Endothelial cell of umbilical vein (primary cell): ENCODE data around the gene SESN2. TPM values are rescaled to one million over a fixed set of nuclear protein-coding genes. Genes with fewer than 3 reads are reported as not detected.

Source experiments
- BruUV-seq: library from RNA; stranded (reverse); fragments of 400-500 nt; replicated peaks from 2 replicates; lab custom pipeline; 2021; lab: Mats Ljungman, UMichigan
- CTCF ChIA-PET: fragments of 300-600, 350-600 bp; sonication (Branson Sonifier 250); formaldehyde crosslinking; loops from one replicate; lab custom pipeline; 2021; ENCODE audit warnings: antibody characterized with exemption, inconsistent platforms; lab: Charles Lee
- POLR2A ChIA-PET: fragments of 300-600, 350-600 bp; sonication (Branson Sonifier 250); formaldehyde crosslinking; loops from one replicate; lab custom pipeline; 2021; ENCODE audit warnings: antibody characterized with exemption, inconsistent platforms; lab: Charles Lee
- DNase-seq: peaks from one replicate; pipeline ENCODE4 v3.0.0-alpha.2; 2011; ENCODE audit warnings: low read depth, low spot score
- FAIRE-seq: peaks from 2 replicates; lab custom pipeline; 2011; peaks lifted over from hg19 to GRCh38; lab: Jason Lieb, UNC
- H2AFZ ChIP-seq: 2 replicates; pipeline ENCODE4 v1.6.0; 2012; ENCODE audit warnings: low read depth, low read length, control low read depth, inconsistent platforms
- H3K27ac ChIP-seq: 2 replicates; pipeline ENCODE4 v1.5.1; 2011; ENCODE audit warnings: low read depth, mild to moderate bottlenecking, control low read depth, low read length, moderate library complexity; ENCODE audit not compliant: insufficient read depth
- H3K27me3 ChIP-seq, 2 experiments: 2 replicates each; pipeline versions ENCODE4 v1.6.0 to v1.6.1; 2011; ENCODE audit warnings: low read length in 2 of 2, mixed read lengths in 1 of 2; ENCODE audit not compliant: control insufficient read depth in 2 of 2, insufficient read depth in 2 of 2
- H3K36me3 ChIP-seq, 2 experiments: 2 replicates in 1 of 2; 3 replicates in 1 of 2; pipeline ENCODE4 v1.5.1; 2011; ENCODE audit warnings: low read length in 2 of 2, mild to moderate bottlenecking in 1 of 2, moderate library complexity in 1 of 2; ENCODE audit not compliant: control insufficient read depth in 2 of 2, insufficient read depth in 2 of 2; ENCODE audit errors: extremely low read depth in 1 of 2
- H3K4me1 ChIP-seq: 3 replicates; pipeline ENCODE4 v1.5.1; 2011; ENCODE audit warnings: mild to moderate bottlenecking, low read length; ENCODE audit not compliant: control insufficient read depth, insufficient read depth; ENCODE audit errors: extremely low read depth
- H3K4me2 ChIP-seq: 2 replicates; pipeline ENCODE4 v1.6.1; 2011; ENCODE audit warnings: low read length, control low read depth, mixed read lengths; ENCODE audit not compliant: insufficient read depth
- H3K4me3 ChIP-seq, 3 experiments: fragments of 200-600 bp in 1 of 3; sonication (generic), shearing (Covaris generic) in 1 of 3; replicated peaks in 1 of 3; 2 replicates each; pipeline ENCODE4 v1.5.1; 2011 to 2016; ENCODE audit warnings: control low read depth in 3 of 3, low read length in 3 of 3, mild to moderate bottlenecking in 2 of 3, inconsistent platforms in 1 of 3, low read depth in 1 of 3, moderate library complexity in 1 of 3; ENCODE audit not compliant: insufficient read depth in 1 of 3
- H3K79me2 ChIP-seq: 2 replicates; pipeline ENCODE4 v1.6.0; 2012; ENCODE audit warnings: low read length, inconsistent platforms; ENCODE audit not compliant: control insufficient read depth, insufficient read depth
- H3K9ac ChIP-seq: replicated peaks from 2 replicates; pipeline ENCODE3; 2011; ENCODE audit warnings: low read length, control low read depth; ENCODE audit not compliant: insufficient read depth; ENCODE audit errors: extremely low read depth
- H3K9me1 ChIP-seq: replicated peaks from 3 replicates; pipeline ENCODE4 v1.6.0; 2011; ENCODE audit warnings: mild to moderate bottlenecking, low read length; ENCODE audit not compliant: control insufficient read depth, insufficient read depth; ENCODE audit errors: extremely low read depth
- H3K9me3 ChIP-seq: replicated peaks from 2 replicates; pipeline ENCODE4 v1.5.1; 2012; ENCODE audit warnings: low read length, inconsistent platforms; ENCODE audit not compliant: control insufficient read depth, insufficient read depth
- H4K20me1 ChIP-seq: replicated peaks from 2 replicates; pipeline ENCODE3; 2011; ENCODE audit warnings: mild to moderate bottlenecking, low read length; ENCODE audit not compliant: control insufficient read depth, insufficient read depth; ENCODE audit errors: extremely low read depth
- EZH2 ChIP-seq: IDR thresholded peaks from 2 replicates; pipeline ENCODE4 v1.6.1; 2012; ENCODE audit warnings: borderline replicate concordance, low read depth, mild to moderate bottlenecking, moderate library complexity, low read length, inconsistent platforms; ENCODE audit not compliant: severe bottlenecking
- FOS ChIP-seq: IDR thresholded peaks from 2 replicates; pipeline ENCODE4 v1.6.1; 2011; ENCODE audit warnings: mild to moderate bottlenecking, low read length, moderate library complexity, borderline replicate concordance; ENCODE audit not compliant: insufficient read depth
- GATA2 ChIP-seq: IDR thresholded peaks from 2 replicates; pipeline ENCODE4 v1.7.0; 2011; ENCODE audit warnings: low read depth, mild to moderate bottlenecking, moderate library complexity, mixed read lengths, low read length; ENCODE audit not compliant: insufficient read length, insufficient read depth
- JUN ChIP-seq: IDR thresholded peaks from 2 replicates; pipeline ENCODE4 v1.6.1; 2011; ENCODE audit warnings: borderline replicate concordance, low read depth; ENCODE audit not compliant: insufficient read length, insufficient read depth
- MYC ChIP-seq: IDR thresholded peaks from one replicate; pipeline ENCODE4 v1.6.1; 2011; ENCODE audit warnings: mild to moderate bottlenecking, low read depth, low read length
- POLR2A ChIP-seq: IDR thresholded peaks from 2 replicates; pipeline ENCODE4 v1.6.1; 2012; ENCODE audit warnings: low read depth, mild to moderate bottlenecking, control low read depth, low read length
- POLR2AphosphoS5 ChIP-seq: IDR thresholded peaks from 2 replicates; pipeline ENCODE4 v1.6.1; 2012; ENCODE audit warnings: low read depth, mild to moderate bottlenecking, control low read depth, low read length, moderate library complexity; ENCODE audit not compliant: insufficient read depth
- dilution Hi-C: fragments of 300-500 bp; cut with MboI; formaldehyde crosslinking; loops from one replicate; pipeline ENCODE4 v1.15.0; 2019; ENCODE audit warnings: low sequenced_read_pairs; ENCODE audit not compliant: extremely low pct_ligation_motif_present
- intact Hi-C: fragments of 100-400 bp; cut with micrococcal nuclease; formaldehyde crosslinking; loops from one replicate; pipeline ENCODE4 v1.10.0; 2022
- polyA plus RNA-seq, 4 experiments: library from polyadenylated mRNA; depleted of rRNA in 3 of 4; stranded (reverse) in 3 of 4; unstranded in 1 of 4; fragments of >200 nt; gene quantifications; 2 replicates each; pipeline versions ENCODE4 v1.2.1 to v1.2.3, GENCODE V29; 2011 to 2012; ENCODE audit warnings: missing spikeins in 1 of 4
- total RNA-seq: library from RNA; stranded (reverse); gene quantifications from 2 replicates; pipeline ENCODE4 v1.2.3, GENCODE V29; 2021
- TF ChIP-seq, protein P1 (sequence below), 2 donors: IDR thresholded peaks; 1 replicate in 1 of 2; 2 replicates in 1 of 2; pipeline ENCODE4 v1.5.1; 2011; ENCODE audit warnings: low read length in 2 of 2, mild to moderate bottlenecking in 2 of 2, moderate library complexity in 2 of 2, control low read depth in 1 of 2, inconsistent platforms in 1 of 2, low read depth in 1 of 2; ENCODE audit not compliant: insufficient read depth in 1 of 2; ENCODE audit errors: extremely low read depth in 1 of 2
- TF ChIP-seq, protein P2 (sequence below): IDR thresholded peaks from 2 replicates; pipeline ENCODE4 v1.6.1; 2011; ENCODE audit not compliant: insufficient read depth, insufficient read length

The SESN2 gene
- total and polyA plus RNA-seq, 2 donors (not counting 3 experiments of a cell fraction or from before 2014, with no cell fraction given) = 11.6 to 13.2 TPM

DNA sequence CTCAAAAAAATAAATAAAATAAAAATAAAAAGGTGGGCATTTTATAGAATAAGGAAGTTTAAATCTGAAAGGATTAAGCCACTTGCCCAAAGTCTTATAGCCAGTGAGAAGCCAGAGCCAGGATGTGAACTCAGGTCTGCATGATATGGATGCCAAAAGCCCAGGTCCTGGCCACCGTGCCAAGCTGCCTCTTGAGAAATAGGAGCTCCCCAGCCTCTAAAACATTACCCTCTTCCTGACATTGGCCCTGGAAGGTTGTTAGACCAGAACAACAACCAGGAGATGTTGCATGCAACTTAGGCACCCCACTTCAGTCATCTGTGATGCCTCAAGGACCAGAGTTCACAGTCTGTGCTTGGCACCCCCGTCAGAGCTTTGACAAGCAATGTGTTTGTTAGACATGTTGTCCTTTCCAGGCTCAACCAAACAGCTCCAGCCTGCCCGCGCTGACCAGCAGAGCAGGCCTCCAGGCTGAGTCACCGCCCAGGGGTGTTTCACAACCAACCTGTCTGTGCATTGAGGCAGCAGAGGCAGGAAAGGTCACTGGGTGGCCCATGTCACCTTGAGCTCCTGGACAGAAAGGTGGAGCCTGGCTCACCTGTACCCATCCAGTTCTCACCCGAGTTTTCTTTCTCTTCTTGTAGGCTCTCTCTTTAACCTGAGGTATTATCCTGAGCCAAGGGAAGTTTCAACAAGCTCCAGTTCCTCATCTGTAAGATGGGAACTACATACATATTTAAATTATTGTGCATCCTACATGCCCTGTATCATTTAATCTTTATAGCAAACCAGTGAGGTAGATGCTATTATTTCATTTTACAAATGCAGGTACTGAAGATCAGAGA, 54.6 kb downstream of the SESN2 start:
- TF ChIP-seq POLR2AphosphoS5 (no peak), FOS (no peak), MYC (no peak), GATA2 (no peak), POLR2A (no peak), JUN (no peak), EZH2 (no peak)
- TF ChIP-seq, protein P1, sequence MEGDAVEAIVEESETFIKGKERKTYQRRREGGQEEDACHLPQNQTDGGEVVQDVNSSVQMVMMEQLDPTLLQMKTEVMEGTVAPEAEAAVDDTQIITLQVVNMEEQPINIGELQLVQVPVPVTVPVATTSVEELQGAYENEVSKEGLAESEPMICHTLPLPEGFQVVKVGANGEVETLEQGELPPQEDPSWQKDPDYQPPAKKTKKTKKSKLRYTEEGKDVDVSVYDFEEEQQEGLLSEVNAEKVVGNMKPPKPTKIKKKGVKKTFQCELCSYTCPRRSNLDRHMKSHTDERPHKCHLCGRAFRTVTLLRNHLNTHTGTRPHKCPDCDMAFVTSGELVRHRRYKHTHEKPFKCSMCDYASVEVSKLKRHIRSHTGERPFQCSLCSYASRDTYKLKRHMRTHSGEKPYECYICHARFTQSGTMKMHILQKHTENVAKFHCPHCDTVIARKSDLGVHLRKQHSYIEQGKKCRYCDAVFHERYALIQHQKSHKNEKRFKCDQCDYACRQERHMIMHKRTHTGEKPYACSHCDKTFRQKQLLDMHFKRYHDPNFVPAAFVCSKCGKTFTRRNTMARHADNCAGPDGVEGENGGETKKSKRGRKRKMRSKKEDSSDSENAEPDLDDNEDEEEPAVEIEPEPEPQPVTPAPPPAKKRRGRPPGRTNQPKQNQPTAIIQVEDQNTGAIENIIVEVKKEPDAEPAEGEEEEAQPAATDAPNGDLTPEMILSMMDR (IDR thresholded peaks at IDR 0.05; ENCODE audit: extremely low read depth in 1 of 2, insufficient read depth in 1 of 2, low read depth in 1 of 2, low read length in 2 of 2) = no peak
- TF ChIP-seq, protein P2, sequence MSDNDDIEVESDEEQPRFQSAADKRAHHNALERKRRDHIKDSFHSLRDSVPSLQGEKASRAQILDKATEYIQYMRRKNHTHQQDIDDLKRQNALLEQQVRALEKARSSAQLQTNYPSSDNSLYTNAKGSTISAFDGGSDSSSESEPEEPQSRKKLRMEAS = no peak
- Histone ChIP-seq H3K79me2 (no peaks in the 10 kb centered on the region), H3K4me2 (no peak overlapping the region), H3K27me3 (no peaks in the 10 kb centered on the region), H3K9ac (no peak overlapping the region), H3K27ac (no peak overlapping the region), H3K4me1 (no peaks in the 10 kb centered on the region), H3K9me1 (no peaks in the 10 kb centered on the region), H3K4me3 (no peak overlapping the region), H2AFZ (no peak overlapping the region), H3K36me3 (no peaks in the 10 kb centered on the region), H4K20me1 (no peaks in the 10 kb centered on the region), H3K9me3 (no peaks in the 10 kb centered on the region)
- no TSS peak for BruUV-seq
- intact Hi-C loops = no loop called here
- ChIA-PET CTCF (interaction anchor here (1.1 to 1.3 kb wide), 2 partner anchors 16 to 65 kb away, joined by 3 read pairs; no protein-coding TSS in a partner anchor), POLR2A (no interaction called here)
- DNase-seq = no peak
- no peak for FAIRE-seq
- dilution Hi-C loops = no loop called here
